ENCODE data around the gene ADGRL1.

ADGRL1 gene

GRCh38 chr19:14162871-14163297, 43.1 kb downstream of the ADGRL1 start:
- TF ChIP-seq EZH2phosphoT487 (conservative IDR thresholded peaks at IDR 0.05; ENCODE audit: low read length) (no peak), CTCF (IDR thresholded peaks at IDR 0.05; ENCODE audit: insufficient read depth, low read length, poor library complexity, severe bottlenecking) (no peak)

GRCh38 chr19:14161305-14161704, 44.7 kb downstream of the ADGRL1 start:
- Histone ChIP-seq H3K4me3 (ENCODE audit: insufficient read depth, low read length, poor library complexity, severe bottlenecking) (no peak overlapping the region), H3F3A (ENCODE audit: insufficient read depth) (no peaks in the 10 kb centered on the region), H3K27ac (ENCODE audit: low read depth, low read length) (no peak overlapping the region), H3K79me2 (ENCODE audit: insufficient read depth, low read length) (no peaks in the 10 kb centered on the region), H2AFZ (ENCODE audit: low read depth, low read length, severe bottlenecking) (no peak overlapping the region), H4K20me1 (ENCODE audit: low read depth, low read length) (no peaks in the 10 kb centered on the region), H3K27me3 (ENCODE audit: low read length) (no peaks in the 10 kb centered on the region), H3K4me2 (ENCODE audit: low read depth, low read length, poor library complexity, severe bottlenecking) (no peak overlapping the region), H3K9ac (ENCODE audit: low read length) (no peak overlapping the region), H3K9me2 (replicated peaks; ENCODE audit: insufficient read depth, low read length) (no peaks in the 10 kb centered on the region), H3K9me3 (ENCODE audit: insufficient read depth, low read length) (no peaks in the 10 kb centered on the region), H3K36me3 (ENCODE audit: low read length) (no peaks in the 10 kb centered on the region)
- TF ChIP-seq CTCF (IDR thresholded peaks at IDR 0.05; ENCODE audit: insufficient read depth, low read length, poor library complexity, severe bottlenecking) (no peak), EZH2phosphoT487 (conservative IDR thresholded peaks at IDR 0.05; ENCODE audit: low read length) (no peak)

More at GRCh38 chr19:14162871-14163297, 43.1 kb downstream of the ADGRL1 start:
- H3K4me3 ChIP-seq (ENCODE audit: insufficient read depth, low read length, poor library complexity, severe bottlenecking): no peak overlapping the region
- H2AFZ ChIP-seq (ENCODE audit: low read depth, low read length, severe bottlenecking): no peak overlapping the region
- no peaks in the 10 kb centered on the region for H3K27me3 ChIP-seq (ENCODE audit: low read length)
- no peaks in the 10 kb centered on the region for H3K79me2 ChIP-seq (ENCODE audit: insufficient read depth, low read length)
- H3K9me2 ChIP-seq (replicated peaks; ENCODE audit: insufficient read depth, low read length): no peaks in the 10 kb centered on the region
- no peaks in the 10 kb centered on the region for H4K20me1 ChIP-seq (ENCODE audit: low read depth, low read length)
- H3K9ac ChIP-seq (ENCODE audit: low read length): no peak overlapping the region
- no peaks in the 10 kb centered on the region for H3K9me3 ChIP-seq (ENCODE audit: insufficient read depth, low read length)
- no peaks in the 10 kb centered on the region for H3F3A ChIP-seq (ENCODE audit: insufficient read depth)
- H3K27ac ChIP-seq (ENCODE audit: low read depth, low read length): no peak overlapping the region
- H3K4me2 ChIP-seq (ENCODE audit: low read depth, low read length, poor library complexity, severe bottlenecking): no peak overlapping the region
- no peaks in the 10 kb centered on the region for H3K36me3 ChIP-seq (ENCODE audit: low read length)

- Histone ChIP-seq H4K20me1 (ENCODE audit: low read depth, low read length) (no peaks in the 10 kb centered on the region), H3K4me3 (ENCODE audit: insufficient read depth, low read length, poor library complexity, severe bottlenecking) (no peak overlapping the region), H3K9me3 (ENCODE audit: insufficient read depth, low read length) (no peaks in the 10 kb centered on the region), H2AFZ (ENCODE audit: low read depth, low read length, severe bottlenecking) (no peak overlapping the region), H3K27ac (ENCODE audit: low read depth, low read length) (no peak overlapping the region), H3K9me2 (replicated peaks; ENCODE audit: insufficient read depth, low read length) (no peaks in the 10 kb centered on the region), H3K79me2 (ENCODE audit: insufficient read depth, low read length) (no peaks in the 10 kb centered on the region), H3K27me3 (ENCODE audit: low read length) (no peaks in the 10 kb centered on the region), H3K36me3 (ENCODE audit: low read length) (no peaks in the 10 kb centered on the region), H3K9ac (ENCODE audit: low read length) (no peak overlapping the region), H3F3A (ENCODE audit: insufficient read depth) (no peaks in the 10 kb centered on the region), H3K4me2 (ENCODE audit: low read depth, low read length, poor library complexity, severe bottlenecking) (no peak overlapping the region)
- no peak for TF ChIP-seq EZH2phosphoT487 (conservative IDR thresholded peaks at IDR 0.05; ENCODE audit: low read length)
- no peak for TF ChIP-seq CTCF (IDR thresholded peaks at IDR 0.05; ENCODE audit: insufficient read depth, low read length, poor library complexity, severe bottlenecking)
Measured at GRCh38 chr19:14160017-14160703, 45.8 kb downstream of the ADGRL1 start.
